OCI-LY1 (cell line): ENCODE results near the gene AP1M1.

Experiments used
- CTCF ChIP-seq: fragments of 200-600 bp; sonication (generic), shearing (Covaris generic); IDR thresholded peaks from 2 replicates; pipeline ENCODE4 v1.5.1; 2017; ENCODE audit warnings: mild to moderate bottlenecking, antibody characterized with exemption, low read length, moderate library complexity, mixed read lengths
- EZH2 ChIP-seq: fragments of 200-600 bp; sonication (generic), shearing (Covaris generic); IDR thresholded peaks from 2 replicates; pipeline ENCODE4 v1.8.0; 2017; ENCODE audit warnings: borderline replicate concordance, mixed run types, mild to moderate bottlenecking, antibody characterized with exemption, low read length, moderate library complexity, mixed read lengths

GRCh38 chr19:16252459-16253205, 54.9 kb downstream of the AP1M1 start:
- TF ChIP-seq CTCF (no peak), EZH2 (no peak)
